Urothelium cell line (cell line): ENCODE data around the gene IFT52.
A peak's percentile ranks its signal among the peaks of the same experiment; 100 is the strongest.

Experiments used
- DNase-seq: peaks from one replicate; pipeline ENCODE4 v3.0.0; 2011; ENCODE audit warnings: low spot score, mixed read lengths
- FAIRE-seq: peaks from 2 replicates; lab custom pipeline; 2011; peaks lifted over from hg19 to GRCh38; lab: Jason Lieb, UNC

IFT52 gene

GRCh38 chr20:43590392-43591303 is at the start of gene IFT52:
Gene IFT52 (plus strand): TSS chr20:43590937. CDS start chr20:43594699, 3,762 bp downstream.
- DNase-seq (peak; percentile 100), FAIRE-seq (peak; percentile 96)

- FAIRE-seq, result no peak
- DNase-seq, result no peak
These were observed 49.5 kb upstream of the IFT52 start for GRCh38 chr20:43541214-43541613.

DNA sequence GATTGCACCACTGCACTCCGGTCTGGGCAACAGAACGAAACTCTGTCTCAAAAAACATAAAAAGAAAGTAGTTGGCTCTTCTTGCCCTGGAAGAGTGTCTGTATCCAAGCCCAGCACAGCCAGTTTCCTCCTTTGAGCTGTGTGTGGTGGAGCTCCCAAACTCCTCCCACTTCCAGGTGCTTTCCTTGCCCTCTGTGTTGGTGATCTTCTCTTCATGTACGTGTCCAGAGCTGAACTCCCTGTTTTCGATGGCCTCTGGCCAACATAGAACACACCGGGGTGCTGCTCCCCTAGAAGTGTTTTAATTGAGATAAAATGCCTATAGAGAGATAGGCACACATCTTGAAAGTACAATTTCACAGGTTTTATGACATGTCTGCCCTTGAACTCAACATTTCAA is 48.6 kb upstream of the IFT52 start:
- no peak for FAIRE-seq
- no peak for DNase-seq

DNA sequence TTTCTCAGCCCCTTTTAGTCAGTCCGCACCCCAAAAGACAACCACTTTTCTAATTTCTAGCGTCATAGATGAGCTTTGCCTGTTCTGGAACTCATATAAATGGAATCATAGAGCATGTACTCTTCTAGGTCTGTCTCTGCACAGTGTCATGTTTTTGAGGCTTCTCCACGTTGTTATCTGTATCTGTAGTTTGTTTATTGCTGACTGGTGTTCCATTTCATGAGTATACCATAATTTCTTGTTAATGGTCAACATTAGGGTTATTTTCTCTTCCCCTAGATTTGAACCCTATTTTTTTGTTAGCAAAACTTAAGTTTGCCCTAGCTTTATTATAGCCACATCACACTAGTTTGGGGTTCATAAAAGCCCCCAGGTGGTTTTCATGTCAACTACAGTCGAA is 48.1 kb upstream of the IFT52 start:
- FAIRE-seq (no peak), DNase-seq (no peak)

DNA sequence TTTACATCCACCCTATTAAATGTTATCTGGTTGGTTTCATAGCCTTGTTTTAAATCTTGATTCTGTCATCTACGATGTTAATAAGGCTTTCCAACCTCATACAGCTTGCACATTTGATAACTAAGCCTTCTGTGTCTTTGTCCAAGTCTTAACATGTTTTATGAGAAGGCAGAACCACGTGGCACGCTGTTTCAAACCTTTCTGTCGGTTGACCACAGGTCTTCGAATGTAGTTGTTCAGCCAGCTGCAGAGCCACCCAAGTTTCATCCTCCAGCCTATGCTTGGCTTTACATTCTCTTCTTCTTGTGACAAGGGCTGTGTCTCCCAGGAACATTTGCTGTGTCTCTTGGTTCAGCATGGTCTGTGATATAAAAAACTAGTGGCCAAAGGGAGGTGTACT is 47.6 kb upstream of the IFT52 start:
- no peak for DNase-seq
- FAIRE-seq, result no peak

GRCh38 chr20:43544501-43544900 is 46.2 kb upstream of the IFT52 start:
- DNase-seq (no peak), FAIRE-seq (no peak)

DNA sequence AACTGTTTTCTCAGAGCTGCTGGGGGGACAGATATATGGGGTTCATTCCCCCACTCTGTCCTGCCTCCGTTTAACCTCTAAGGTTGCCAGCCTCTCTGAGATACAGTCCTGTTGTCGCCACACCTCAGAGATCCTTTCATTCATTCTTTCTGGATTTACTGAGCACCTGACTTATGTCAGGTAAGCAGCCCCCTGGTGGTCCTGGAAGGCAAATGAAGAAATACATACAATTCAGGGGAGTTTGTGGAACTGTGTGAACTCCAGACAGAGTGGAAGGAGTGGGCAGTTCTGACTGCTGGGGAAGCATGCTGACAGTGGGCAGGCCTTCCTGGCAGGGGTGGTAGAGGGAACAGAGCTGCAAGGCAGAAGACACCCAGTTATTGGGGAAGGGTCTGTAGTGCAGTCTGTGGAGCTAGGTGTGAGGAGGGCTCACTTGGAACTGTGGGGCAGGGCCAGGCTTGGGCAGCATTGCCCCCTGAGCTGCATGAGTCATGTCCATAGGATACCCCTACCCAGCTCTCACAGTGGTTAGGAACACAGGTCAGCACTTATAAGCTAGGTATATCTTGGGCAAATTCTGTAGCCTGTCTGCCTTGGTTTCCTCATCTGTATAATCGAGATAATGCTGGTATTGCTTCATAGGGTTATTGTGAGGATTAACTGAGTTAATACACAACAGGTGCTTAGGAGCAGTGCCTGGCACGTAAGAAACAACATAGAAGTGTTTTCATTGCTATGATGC is 44.7 kb upstream of the IFT52 start:
- no peak for DNase-seq
- FAIRE-seq, result no peak

DNA sequence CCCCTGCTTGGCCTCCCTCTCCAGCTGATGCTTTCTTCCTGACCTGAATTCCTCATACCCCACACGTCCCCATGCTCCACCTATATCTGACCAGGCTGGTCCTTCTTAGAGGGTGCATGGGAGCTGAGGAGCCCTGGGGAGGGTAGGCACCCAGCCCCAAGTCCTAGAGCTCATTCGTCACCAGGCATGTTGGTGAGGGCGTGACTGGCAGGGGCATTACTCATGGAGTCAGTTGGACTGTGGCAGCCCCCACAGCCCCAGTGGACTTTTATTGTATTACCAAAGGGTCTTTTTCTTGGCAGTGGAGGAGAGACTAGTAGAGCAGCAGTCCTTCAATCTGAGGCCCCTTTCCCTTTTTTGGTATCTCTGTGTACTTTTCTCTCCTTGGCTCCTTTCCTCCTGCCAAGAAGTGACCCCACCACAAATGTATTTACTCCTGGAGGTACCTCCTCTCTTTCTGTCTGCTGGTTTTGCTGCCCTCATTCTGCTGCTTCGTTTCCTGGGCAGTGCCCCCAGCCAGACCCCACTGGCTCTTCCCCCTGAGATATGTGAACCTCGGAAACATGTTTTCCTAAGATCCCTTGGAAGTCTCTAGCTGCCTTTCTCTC is 42.4 kb upstream of the IFT52 start:
- no peak for FAIRE-seq
- DNase-seq, result no peak

GRCh38 chr20:43549416-43550065 is 41.2 kb upstream of the IFT52 start:
- FAIRE-seq (no peak), DNase-seq (no peak)

DNA sequence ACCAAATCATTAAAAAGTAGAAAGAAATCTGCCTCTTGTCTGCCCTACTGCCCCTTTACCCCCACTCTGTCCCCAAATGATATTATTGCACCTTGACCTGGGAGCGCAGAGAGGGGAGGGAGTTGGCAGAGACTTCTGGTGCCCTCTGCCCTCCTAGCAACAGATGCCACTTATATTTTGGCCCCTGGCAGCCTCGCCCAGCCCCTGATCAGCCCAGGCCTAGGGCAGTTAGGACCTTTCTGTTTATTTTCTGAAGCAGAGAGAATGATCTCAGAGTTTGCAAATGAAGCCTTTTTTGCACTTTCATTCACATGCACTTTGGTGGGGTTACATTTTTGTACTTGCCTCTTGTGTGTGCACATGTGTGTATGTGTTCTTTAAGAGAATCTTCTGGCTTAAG is 40.3 kb upstream of the IFT52 start:
- DNase-seq (no peak), FAIRE-seq (no peak)

DNA sequence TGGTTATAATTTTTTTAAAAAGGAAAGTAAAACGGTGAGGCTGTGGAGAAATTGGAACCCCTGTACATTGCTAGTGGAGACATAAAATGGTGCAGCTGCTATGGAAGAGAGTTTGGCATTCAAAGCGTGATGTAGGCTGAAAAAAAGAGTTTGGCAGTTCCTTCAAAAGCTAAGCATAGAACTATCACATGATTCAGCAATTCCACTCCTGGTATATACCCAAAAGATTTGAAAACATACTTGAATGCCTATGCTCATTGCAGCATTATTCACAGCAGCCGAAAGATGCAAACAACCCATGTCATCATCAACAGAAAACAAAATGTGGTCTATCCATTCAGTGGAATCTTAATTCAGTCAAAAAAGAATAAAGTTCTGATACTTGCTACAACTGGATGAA is 36.4 kb upstream of the IFT52 start:
- FAIRE-seq, result no peak

GRCh38 chr20:43558412-43559146 is 32.2 kb upstream of the IFT52 start, which contains the start of gene SGK2:
Gene SGK2 (plus strand): TSS chr20:43559027. CDS start chr20:43566496, 7,469 bp downstream.
- DNase-seq, result peak; percentile 38
- FAIRE-seq, result no peak

More for the DNA sequence above, 36.4 kb upstream of the IFT52 start:
- DNase-seq, result no peak

- DNase-seq (no peak), FAIRE-seq (no peak)
These were observed 31.4 kb upstream of the IFT52 start for GRCh38 chr20:43559147-43559987.

DNA sequence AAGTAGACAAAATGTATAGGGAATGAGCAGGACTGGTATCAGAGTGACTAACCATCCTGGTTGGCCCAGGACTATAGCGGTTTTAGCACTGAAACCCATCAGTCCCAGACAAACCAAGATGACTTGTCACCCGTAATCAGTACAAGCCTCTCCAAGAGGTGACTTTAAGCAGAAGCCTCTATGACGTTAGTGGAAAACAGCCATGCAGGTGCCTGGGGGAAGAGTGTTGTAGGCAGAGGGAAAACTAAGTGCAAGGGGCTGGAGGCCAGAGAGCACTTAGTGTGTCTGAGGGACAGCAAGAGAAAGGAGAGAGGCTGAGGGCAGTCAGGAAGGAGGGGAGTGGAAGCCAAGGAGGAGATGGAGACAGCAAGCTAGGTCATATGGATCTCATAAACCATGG is 29.8 kb upstream of the IFT52 start:
- FAIRE-seq (no peak), DNase-seq (no peak)

DNA sequence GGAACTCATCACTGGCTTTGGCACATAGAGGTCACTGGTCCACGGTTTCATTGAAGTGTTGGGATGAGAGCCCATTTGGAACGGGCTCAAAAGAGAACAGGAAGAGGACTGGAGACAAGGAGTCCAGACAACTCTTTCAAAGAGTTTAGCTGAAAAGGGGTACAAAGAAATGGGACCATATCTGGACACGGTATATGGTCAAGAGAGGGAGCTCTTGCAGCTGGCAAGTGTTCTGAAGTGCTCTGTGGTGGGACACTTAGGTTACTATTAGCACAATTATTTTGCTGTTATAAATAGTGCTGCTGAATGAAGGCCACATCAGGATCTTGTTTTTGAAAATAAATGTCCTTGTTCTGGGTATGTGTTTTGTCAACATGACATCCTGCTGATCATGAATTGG is 27.3 kb upstream of the IFT52 start:
- FAIRE-seq (no peak), DNase-seq (no peak)

DNA sequence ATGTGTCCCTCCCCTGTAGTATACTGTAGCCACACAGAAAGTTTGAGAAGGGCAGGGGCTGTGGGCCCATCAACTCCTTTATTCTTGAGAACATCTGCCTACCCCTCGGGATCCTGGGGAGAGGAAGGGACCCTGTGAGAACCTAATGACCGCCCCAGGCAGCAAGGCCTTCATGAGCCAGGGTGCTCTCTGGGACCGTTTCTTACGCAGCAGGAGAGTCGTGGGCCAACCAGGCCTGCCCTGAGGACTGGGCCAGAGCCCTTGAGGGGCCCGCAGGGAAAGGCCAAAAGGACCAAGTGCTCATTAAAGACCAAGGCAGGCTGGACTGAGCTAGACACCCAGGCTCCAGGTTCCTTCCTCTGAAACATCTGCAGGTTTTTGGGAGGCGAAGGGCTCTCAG is 26.7 kb upstream of the IFT52 start:
- no peak for FAIRE-seq

GRCh38 chr20:43564455-43564854 is 26.3 kb upstream of the IFT52 start:
- FAIRE-seq, result peak; percentile 32

More for the DNA sequence above, 26.7 kb upstream of the IFT52 start:
- no peak for DNase-seq

GRCh38 chr20:43564993-43565757 is 25.6 kb upstream of the IFT52 start:
- no peak for FAIRE-seq

More at GRCh38 chr20:43564455-43564854, 26.3 kb upstream of the IFT52 start:
- no peak for DNase-seq

GRCh38 chr20:43565758-43566104 is 25.0 kb upstream of the IFT52 start:
- DNase-seq (no peak), FAIRE-seq (no peak)

More at GRCh38 chr20:43564993-43565757, 25.6 kb upstream of the IFT52 start:
- DNase-seq, result no peak
